HUES6 (cell line): ENCODE data around the gene KCNT2.
"Not testable (repeated sequence)": the region's sequence is repeated elsewhere in the genome, so short reads cannot be mapped to it uniquely, and the experiment has no call there.

Source experiments
- H3K27ac ChIP-seq: 2 replicates; pipeline ENCODE4 v1.7.0; 2013; ENCODE audit warnings: low read depth, mild to moderate bottlenecking, low read length, inconsistent platforms
- H3K27me3 ChIP-seq: 2 replicates; pipeline ENCODE4 v1.6.1; 2013; ENCODE audit warnings: low read length; ENCODE audit not compliant: control insufficient read depth, insufficient read depth
- H3K36me3 ChIP-seq: 2 replicates; pipeline ENCODE4 v1.6.1; 2013; ENCODE audit warnings: low read length; ENCODE audit not compliant: control insufficient read depth, insufficient read depth
- H3K4me1 ChIP-seq: 2 replicates; pipeline ENCODE4 v1.6.1; 2013; ENCODE audit warnings: low read length; ENCODE audit not compliant: control insufficient read depth, insufficient read depth
- H3K4me3 ChIP-seq: 2 replicates; pipeline ENCODE4 v1.5.1; 2013; ENCODE audit warnings: low read depth, low read length
- H3K9ac ChIP-seq: one replicate; pipeline ENCODE4 v1.6.1; 2013; ENCODE audit warnings: mild to moderate bottlenecking, low read length
- H3K9me3 ChIP-seq: 2 replicates; pipeline ENCODE4 v1.6.1; 2013; ENCODE audit warnings: low read depth, low read length; ENCODE audit not compliant: control insufficient read depth, insufficient read depth

The KCNT2 gene

GRCh38 chr1:196546272-196547111 is 61.7 kb downstream of the KCNT2 start:
- no peaks in the 10 kb centered on the region for H3K4me1 ChIP-seq
- no peak overlapping the region for H3K4me3 ChIP-seq
- no peaks in the 10 kb centered on the region for H3K9me3 ChIP-seq
- H3K27ac ChIP-seq = no peak overlapping the region
- H3K36me3 ChIP-seq = no peaks in the 10 kb centered on the region
- no peaks in the 10 kb centered on the region for H3K27me3 ChIP-seq
- no peak overlapping the region for H3K9ac ChIP-seq

- no peaks in the 10 kb centered on the region for H3K4me1 ChIP-seq
- no peak overlapping the region for H3K27ac ChIP-seq
- H3K4me3 ChIP-seq = no peak overlapping the region
- H3K9me3 ChIP-seq = peaks cover 4% of the 10 kb centered on the region; the same call in 1 of the 2 replicates
- no peak overlapping the region for H3K9ac ChIP-seq
- no peaks in the 10 kb centered on the region for H3K36me3 ChIP-seq
- H3K27me3 ChIP-seq = no peaks in the 10 kb centered on the region
These were observed 63.0 kb downstream of the KCNT2 start for GRCh38 chr1:196545222-196545621.

DNA sequence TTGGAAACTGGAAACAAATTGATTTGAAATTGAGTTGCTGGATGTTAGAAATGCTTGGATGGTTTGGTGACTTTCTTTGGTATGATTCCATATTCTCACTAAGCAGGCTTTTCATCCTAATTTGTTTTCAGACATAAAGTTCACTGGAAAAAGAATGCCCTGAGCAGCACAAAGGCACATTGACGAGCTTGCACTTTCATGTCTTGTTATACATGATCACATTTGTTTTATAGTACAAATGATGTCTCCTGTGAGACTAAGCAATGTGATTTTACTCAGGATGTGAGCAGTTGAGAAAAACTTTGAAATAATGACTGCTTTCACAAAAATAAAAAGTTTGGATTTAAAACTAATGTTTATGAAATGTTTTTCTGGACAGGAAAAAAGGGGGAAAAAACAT is 63.6 kb downstream of the KCNT2 start:
- Histone ChIP-seq H3K36me3 (no peaks in the 10 kb centered on the region), H3K4me3 (no peak overlapping the region), H3K4me1 (no peaks in the 10 kb centered on the region), H3K27ac (no peak overlapping the region), H3K27me3 (no peaks in the 10 kb centered on the region), H3K9ac (no peak overlapping the region), H3K9me3 (peaks cover 5% of the 10 kb centered on the region; the same call in 1 of the 2 replicates)

GRCh38 chr1:196543833-196544232 is 64.4 kb downstream of the KCNT2 start:
- no peaks in the 10 kb centered on the region for H3K27me3 ChIP-seq
- no peaks in the 10 kb centered on the region for H3K4me1 ChIP-seq
- H3K9me3 ChIP-seq = peaks cover 8% of the 10 kb centered on the region; the same call in 1 of the 2 replicates
- no peak overlapping the region for H3K4me3 ChIP-seq
- H3K27ac ChIP-seq = no peak overlapping the region
- no peaks in the 10 kb centered on the region for H3K36me3 ChIP-seq
- no peak overlapping the region for H3K9ac ChIP-seq

GRCh38 chr1:196538473-196538872 is 69.8 kb downstream of the KCNT2 start:
- H3K27me3 ChIP-seq = no peaks in the 10 kb centered on the region
- H3K27ac ChIP-seq = no peak overlapping the region
- H3K4me1 ChIP-seq = no peaks in the 10 kb centered on the region; the same call in 1 of the 2 replicates
- no peak overlapping the region for H3K4me3 ChIP-seq
- peaks cover 32% of the 10 kb centered on the region for H3K36me3 ChIP-seq
- H3K9ac ChIP-seq = no peak overlapping the region
- H3K9me3 ChIP-seq = peaks cover 49% of the 10 kb centered on the region

DNA sequence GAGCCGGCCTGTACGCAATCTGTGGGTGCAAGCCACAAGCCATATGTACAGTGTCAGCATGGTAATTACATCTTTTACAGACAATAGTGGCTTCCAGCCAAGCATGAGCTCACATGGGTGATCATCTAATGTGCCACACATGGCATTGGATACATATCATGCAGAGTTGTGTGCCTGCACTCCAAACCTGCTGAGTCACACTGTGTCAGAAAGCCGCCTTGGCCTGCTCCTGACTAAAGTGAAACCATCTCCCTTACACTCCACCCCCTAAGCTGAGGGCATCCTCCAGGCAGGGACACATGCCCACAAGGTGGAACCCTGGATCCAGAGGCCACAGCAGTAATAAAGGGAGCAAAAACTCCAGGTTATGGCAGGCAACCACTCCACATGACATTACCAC is 72.5 kb downstream of the KCNT2 start:
- Histone ChIP-seq H3K4me1 (no peaks in the 10 kb centered on the region; the same call in 1 of the 2 replicates), H3K27me3 (no peaks in the 10 kb centered on the region), H3K36me3 (peaks cover 32% of the 10 kb centered on the region), H3K27ac (no peak overlapping the region), H3K9ac (no peak overlapping the region), H3K4me3 (no peak overlapping the region), H3K9me3 (peaks cover 49% of the 10 kb centered on the region)

- Histone ChIP-seq H3K9me3 (peaks cover 22% of the 10 kb centered on the region), H3K4me1 (no peaks in the 10 kb centered on the region; the same call in 1 of the 2 replicates), H3K36me3 (peaks cover 17% of the 10 kb centered on the region; the same call in 1 of the 2 replicates), H3K27me3 (no peaks in the 10 kb centered on the region), H3K27ac (no peak overlapping the region), H3K9ac (no peak overlapping the region), H3K4me3 (no peak overlapping the region)
These were observed 76.3 kb downstream of the KCNT2 start for GRCh38 chr1:196531737-196532524.

DNA sequence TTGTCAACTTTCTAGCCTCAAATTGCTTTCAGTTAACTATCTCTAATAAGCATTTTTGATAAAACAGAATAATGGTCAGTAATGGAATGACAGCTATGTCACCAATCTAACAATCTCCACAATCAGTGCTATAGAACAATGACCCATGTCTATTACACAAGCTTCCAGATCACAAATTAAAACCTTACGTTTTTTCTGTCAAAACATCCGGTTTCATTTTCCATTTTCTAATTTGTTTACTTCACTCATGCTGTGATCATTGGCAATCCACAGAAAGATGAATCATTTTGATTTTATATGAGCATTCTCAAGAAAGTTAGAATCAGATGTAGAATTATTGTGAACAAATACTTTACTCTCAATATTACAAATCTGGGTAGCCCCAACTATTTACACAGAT is 80.3 kb downstream of the KCNT2 start:
- no peak overlapping the region for H3K4me3 ChIP-seq
- H3K9ac ChIP-seq = no peak overlapping the region
- no peaks in the 10 kb centered on the region for H3K4me1 ChIP-seq
- no peak overlapping the region for H3K27ac ChIP-seq
- no peaks in the 10 kb centered on the region for H3K9me3 ChIP-seq
- no peaks in the 10 kb centered on the region for H3K27me3 ChIP-seq
- H3K36me3 ChIP-seq = peaks cover 4% of the 10 kb centered on the region; the same call in 1 of the 2 replicates

DNA sequence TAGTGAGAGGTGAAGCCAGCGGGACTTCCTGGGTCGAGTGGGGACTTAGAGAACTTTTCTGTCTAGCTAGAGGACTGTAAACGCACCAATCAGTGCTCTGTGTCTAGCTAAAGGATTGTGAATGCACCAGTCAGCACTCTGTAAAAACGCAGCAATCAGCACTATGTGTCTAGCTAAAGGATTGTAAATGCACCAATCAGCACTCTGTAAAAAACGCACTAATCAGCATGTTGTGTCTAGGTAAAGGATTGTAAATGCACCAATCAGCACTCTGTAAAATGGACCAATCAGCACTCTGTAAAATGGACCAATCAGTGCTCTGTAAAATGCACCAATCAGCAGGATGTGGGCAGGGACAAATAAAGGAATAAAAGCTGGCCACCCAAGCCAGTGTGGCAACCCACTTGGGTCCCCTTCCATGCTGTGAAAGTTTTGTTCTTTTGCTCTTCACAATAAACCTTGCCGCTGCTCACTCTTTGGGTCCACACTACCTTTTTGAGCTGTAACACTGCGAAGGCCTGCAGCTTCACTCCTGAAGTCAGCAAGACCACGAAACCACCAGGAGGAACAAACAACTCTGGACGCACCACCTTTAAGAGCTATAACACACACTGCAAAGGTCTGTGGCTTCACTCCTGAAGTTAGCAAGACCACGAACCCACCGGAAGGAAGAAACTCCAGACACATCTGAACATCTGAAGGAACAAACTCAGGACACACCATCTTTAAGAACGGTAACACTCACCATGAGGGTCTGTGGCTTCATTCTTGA is 85.5 kb downstream of the KCNT2 start:
- not testable (repeated sequence) for H3K27ac ChIP-seq, H3K9me3 ChIP-seq

GRCh38 chr1:196517193-196517592 is 91.0 kb downstream of the KCNT2 start:
- Histone ChIP-seq H3K36me3 (no peaks in the 10 kb centered on the region), H3K27ac (no peak overlapping the region), H3K4me3 (no peak overlapping the region), H3K27me3 (no peaks in the 10 kb centered on the region), H3K4me1 (peaks cover 12% of the 10 kb centered on the region; the same call in 1 of the 2 replicates), H3K9ac (no peak overlapping the region), H3K9me3 (peaks cover 4% of the 10 kb centered on the region; the same call in 1 of the 2 replicates)

More for the DNA sequence above, 85.5 kb downstream of the KCNT2 start:
- not testable (repeated sequence) for H3K4me1 ChIP-seq, H3K9ac ChIP-seq, H3K36me3 ChIP-seq, H3K4me3 ChIP-seq, H3K27me3 ChIP-seq
